Stomach smooth muscle (tissue), 2 donors: ENCODE data around the gene EBF4.

Experiments used
- H3K27ac ChIP-seq: one replicate; pipeline ENCODE4 v1.7.0; 2013; ENCODE audit warnings: mild to moderate bottlenecking, low read length, inconsistent platforms
- H3K27me3 ChIP-seq, 2 donors: one replicate each; pipeline ENCODE4 v1.7.0; 2013; ENCODE audit warnings: low read length in 2 of 2; ENCODE audit not compliant: insufficient read depth in 2 of 2, control insufficient read depth in 1 of 2
- H3K36me3 ChIP-seq, 2 donors: one replicate each; pipeline ENCODE4 v1.7.0; 2013; ENCODE audit warnings: low read length in 2 of 2; ENCODE audit not compliant: control insufficient read depth in 2 of 2, insufficient read depth in 2 of 2
- H3K4me1 ChIP-seq: one replicate; pipeline ENCODE4 v1.7.0; 2013; ENCODE audit warnings: low read length; ENCODE audit not compliant: control insufficient read depth, insufficient read depth
- H3K4me3 ChIP-seq, 2 donors: one replicate each; pipeline ENCODE4 v1.7.0; 2013; ENCODE audit warnings: low read length in 2 of 2
- H3K9ac ChIP-seq, 2 donors: one replicate each; pipeline ENCODE4 v1.7.0; 2013; ENCODE audit warnings: low read length in 2 of 2, mild to moderate bottlenecking in 1 of 2
- H3K9me3 ChIP-seq, 2 donors: one replicate each; pipeline ENCODE4 v1.7.0; 2013; ENCODE audit warnings: low read length in 2 of 2; ENCODE audit not compliant: control insufficient read depth in 2 of 2
- donor health status: healthy.
- donor health status: Pancreatic carcinoma.

EBF4 gene

GRCh38 chr20:2692036-2692885 is at the start of gene EBF4:
Gene EBF4, plus strand, starts transcription at chr20:2692780. Its CDS starts 866 bp downstream, at chr20:2693646.
- Histone ChIP-seq H3K9ac (peak within 1 kb of the TSS; percentile 55 to 87), H3K27ac (peak within 1 kb of the TSS; percentile 76), H3K9me3 (no peaks in the 10 kb centered on the region), H3K4me1 (peaks cover 18% of the 10 kb centered on the region), H3K27me3 (peaks cover 0 to 2% of the 10 kb centered on the region in 2 donors), H3K4me3 (peak within 1 kb of the TSS; percentile 59 to 71), H3K36me3 (no peaks in the 10 kb centered on the region)

- no peak overlapping the region for H3K9ac ChIP-seq
Observed at GRCh38 chr20:2643708-2644107, 48.9 kb upstream of the EBF4 start.

GRCh38 chr20:2651772-2652723 is 40.5 kb upstream of the EBF4 start, which contains the start of gene NOP56:
Gene NOP56, plus strand, starts transcription at chr20:2652632. Its CDS starts 29 bp downstream, at chr20:2652661.
- peak within 1 kb of the TSS; percentile 82 for H3K27ac ChIP-seq
- H3K27me3 ChIP-seq = no peaks in the 10 kb centered on the region
- H3K4me1 ChIP-seq = peaks cover 17% of the 10 kb centered on the region
- H3K36me3 ChIP-seq = peaks cover 32 to 33% of the 10 kb centered on the region in 2 donors
- peak within 1 kb of the TSS; percentile 95 to 99 for H3K4me3 ChIP-seq
- H3K9ac ChIP-seq = peak within 1 kb of the TSS; percentile 90 to 95
- no peaks in the 10 kb centered on the region for H3K9me3 ChIP-seq

More at GRCh38 chr20:2643708-2644107, 48.9 kb upstream of the EBF4 start:
- H3K9me3 ChIP-seq = no peaks in the 10 kb centered on the region
- no peak overlapping the region for H3K4me3 ChIP-seq
- no peaks in the 10 kb centered on the region for H3K4me1 ChIP-seq
- no peaks in the 10 kb centered on the region for H3K27me3 ChIP-seq
- no peak overlapping the region for H3K27ac ChIP-seq
- H3K36me3 ChIP-seq = peaks cover 0 to 6% of the 10 kb centered on the region in 2 donors

GRCh38 chr20:2652724-2653555 is 39.6 kb upstream of the EBF4 start:
- H3K9me3 ChIP-seq = no peaks in the 10 kb centered on the region
- peak overlapping the region; percentile 82 for H3K27ac ChIP-seq
- H3K36me3 ChIP-seq = peaks cover 38 to 42% of the 10 kb centered on the region in 2 donors
- peaks cover 17% of the 10 kb centered on the region for H3K4me1 ChIP-seq
- peak overlapping the region; percentile 90 to 95 for H3K9ac ChIP-seq
- peak overlapping the region; percentile 95 to 99 for H3K4me3 ChIP-seq
- no peaks in the 10 kb centered on the region for H3K27me3 ChIP-seq

- Histone ChIP-seq H3K9ac (peak overlapping the region; percentile 90 to 95), H3K4me3 (peak overlapping the region; percentile 95 to 99), H3K27ac (no peak overlapping the region), H3K36me3 (peaks cover 46 to 49% of the 10 kb centered on the region in 2 donors), H3K27me3 (no peaks in the 10 kb centered on the region), H3K9me3 (no peaks in the 10 kb centered on the region), H3K4me1 (peaks cover 17% of the 10 kb centered on the region)
Observed at GRCh38 chr20:2653556-2654383, 38.8 kb upstream of the EBF4 start.

- Histone ChIP-seq H3K4me3 (peak overlapping the region; percentile 29 to 95), H3K27ac (no peak overlapping the region), H3K27me3 (no peaks in the 10 kb centered on the region), H3K9me3 (no peaks in the 10 kb centered on the region), H3K4me1 (peaks cover 17% of the 10 kb centered on the region), H3K36me3 (peaks cover 52 to 55% of the 10 kb centered on the region in 2 donors), H3K9ac (peak overlapping the region; percentile 42 to 95)
Observed at GRCh38 chr20:2654384-2654822, 38.2 kb upstream of the EBF4 start.

- Histone ChIP-seq H3K27ac (no peak overlapping the region), H3K36me3 (peaks cover 57 to 59% of the 10 kb centered on the region in 2 donors), H3K4me1 (peaks cover 17% of the 10 kb centered on the region), H3K9me3 (no peaks in the 10 kb centered on the region), H3K4me3 (no peak overlapping the region), H3K9ac (no peak overlapping the region), H3K27me3 (no peaks in the 10 kb centered on the region)
Observed at GRCh38 chr20:2654831-2655230, 37.7 kb upstream of the EBF4 start.

GRCh38 chr20:2655331-2656116 is 37.1 kb upstream of the EBF4 start:
- H3K9me3 ChIP-seq = no peaks in the 10 kb centered on the region
- H3K9ac ChIP-seq = no peak overlapping the region
- peaks cover 17% of the 10 kb centered on the region for H3K4me1 ChIP-seq
- H3K4me3 ChIP-seq = no peak overlapping the region
- H3K27me3 ChIP-seq = no peaks in the 10 kb centered on the region
- H3K27ac ChIP-seq = no peak overlapping the region
- H3K36me3 ChIP-seq = peaks cover 63 to 66% of the 10 kb centered on the region in 2 donors
